H1 (cell line): Measurements from ENCODE around the gene DPY19L1. TPM values are rescaled to one million over a fixed set of nuclear protein-coding genes. Genes with fewer than 3 reads are reported as not detected.

Source experiments
- CTCF ChIA-PET: fragments of 300-600 bp; sonication (Branson Sonifier 250); formaldehyde crosslinking; loops from one replicate; lab custom pipeline; 2021; ENCODE audit not compliant: partially characterized antibody; lab: Charles Lee
- POLR2A ChIA-PET: fragments of 300-600 bp; sonication (Branson Sonifier 250); formaldehyde crosslinking; loops from one replicate; lab custom pipeline; 2021; ENCODE audit warnings: inconsistent platforms; ENCODE audit not compliant: partially characterized antibody; lab: Charles Lee
- DNase-seq, 2 experiments: peaks; one replicate each; pipeline versions ENCODE4 v3.0.0 to v3.0.0-alpha.2; 2010 to 2022; ENCODE audit warnings: low spot score in 2 of 2, low read depth in 1 of 2, mixed read lengths in 1 of 2
- FAIRE-seq: peaks from 2 replicates; lab custom pipeline; 2011; peaks lifted over from hg19 to GRCh38; lab: Jason Lieb, UNC
- H2AFZ ChIP-seq: 2 replicates; pipeline ENCODE4 v1.8.1; 2012; ENCODE audit warnings: low read length, inconsistent platforms
- H2AK5ac ChIP-seq: 2 replicates; pipeline ENCODE4 v1.6.1; 2013; ENCODE audit warnings: low read depth, low read length
- H2BK120ac ChIP-seq: replicated peaks from 2 replicates; pipeline ENCODE3; 2013; ENCODE audit warnings: low read depth, low read length, inconsistent platforms
- H2BK12ac ChIP-seq: 2 replicates; pipeline ENCODE4 v1.6.1; 2013; ENCODE audit warnings: low read depth, low read length
- H2BK15ac ChIP-seq: 2 replicates; pipeline ENCODE4 v1.6.1; 2013; ENCODE audit warnings: low read length
- H2BK20ac ChIP-seq: 2 replicates; pipeline ENCODE4 v1.6.1; 2013; ENCODE audit warnings: low read length
- H2BK5ac ChIP-seq: 2 replicates; pipeline ENCODE4 v1.6.1; 2013; ENCODE audit warnings: low read depth, low read length
- H3K14ac ChIP-seq: 2 replicates; pipeline ENCODE4 v1.6.1; 2013; ENCODE audit warnings: inconsistent platforms; ENCODE audit not compliant: insufficient read length
- H3K18ac ChIP-seq: 2 replicates; pipeline ENCODE4 v1.6.1; 2013; ENCODE audit warnings: low read length; ENCODE audit errors: extremely low read depth
- H3K23ac ChIP-seq: 2 replicates; pipeline ENCODE4 v1.6.1; 2013; ENCODE audit warnings: inconsistent platforms; ENCODE audit not compliant: insufficient read length
- H3K23me2 ChIP-seq: 2 replicates; pipeline ENCODE4 v1.6.1; 2013; ENCODE audit warnings: low read depth, low read length
- H3K27ac ChIP-seq: 2 replicates; pipeline ENCODE4 v1.6.1; 2011; ENCODE audit warnings: low read depth, low read length, inconsistent platforms
- H3K27me3 ChIP-seq, 4 experiments: replicated peaks in 1 of 4; 1 replicate in 1 of 4; 2 replicates in 3 of 4; pipeline versions ENCODE4 v1.6.1 to v1.8.1; 2011 to 2013; ENCODE audit warnings: low read length in 3 of 4, mild to moderate bottlenecking in 3 of 4, inconsistent platforms in 2 of 4, mixed read lengths in 2 of 4, moderate library complexity in 1 of 4; ENCODE audit not compliant: control insufficient read depth in 3 of 4, insufficient read depth in 3 of 4; ENCODE audit errors: extremely low read depth in 1 of 4
- H3K36me3 ChIP-seq, 4 experiments: 2 replicates each; pipeline versions ENCODE4 v1.6.1 to v1.8.1; 2011 to 2013; ENCODE audit warnings: mild to moderate bottlenecking in 4 of 4, low read length in 3 of 4, moderate library complexity in 2 of 4, control low read depth in 1 of 4, inconsistent platforms in 1 of 4; ENCODE audit not compliant: insufficient read depth in 4 of 4, control insufficient read depth in 2 of 4
- H3K4ac ChIP-seq: replicated peaks from 2 replicates; pipeline ENCODE3; 2013; ENCODE audit warnings: low read length, low read depth, mixed read lengths, inconsistent platforms; ENCODE audit not compliant: insufficient read length
- H3K4me1 ChIP-seq, 4 experiments: replicated peaks in 1 of 4; 1 replicate in 1 of 4; 2 replicates in 3 of 4; pipeline versions ENCODE4 v1.6.1 to v1.8.1; 2011 to 2013; ENCODE audit warnings: low read length in 3 of 4, inconsistent platforms in 2 of 4, mixed read lengths in 1 of 4; ENCODE audit not compliant: insufficient read depth in 4 of 4, control insufficient read depth in 3 of 4
- H3K4me2 ChIP-seq, 2 experiments: 2 replicates each; pipeline versions ENCODE4 v1.6.1 to v1.8.1; 2011 to 2013; ENCODE audit warnings: low read depth in 2 of 2, low read length in 2 of 2, control low read depth in 1 of 2, inconsistent platforms in 1 of 2, mild to moderate bottlenecking in 1 of 2; ENCODE audit not compliant: insufficient read depth in 1 of 2
- H3K4me3 ChIP-seq, 4 experiments: fragments of 200-600, 300-600 bp in 1 of 4; sonication (generic), shearing (Covaris generic), sonication (Bioruptor Twin) in 1 of 4; 2 replicates each; pipeline versions ENCODE4 v1.5.1 to v1.8.1; 2011 to 2016; ENCODE audit warnings: low read length in 4 of 4, low read depth in 3 of 4, control low read depth in 2 of 4, inconsistent platforms in 2 of 4, mild to moderate bottlenecking in 2 of 4, mixed read lengths in 1 of 4, moderate library complexity in 1 of 4; ENCODE audit not compliant: insufficient read depth in 2 of 4; ENCODE audit errors: extremely low read depth in 1 of 4
- H3K56ac ChIP-seq: replicated peaks from 2 replicates; pipeline ENCODE3; 2013; ENCODE audit warnings: low read depth, mild to moderate bottlenecking, mixed read lengths, low read length, inconsistent platforms; ENCODE audit not compliant: insufficient read length
- H3K79me1 ChIP-seq: 2 replicates; pipeline ENCODE4 v1.6.1; 2013; ENCODE audit warnings: low read depth, low read length, control low read depth
- H3K79me2 ChIP-seq, 2 experiments: 2 replicates each; pipeline versions ENCODE4 v1.6.1 to v1.8.1; 2012 to 2013; ENCODE audit warnings: low read length in 2 of 2, mild to moderate bottlenecking in 2 of 2, inconsistent platforms in 1 of 2; ENCODE audit not compliant: insufficient read depth in 2 of 2, control insufficient read depth in 1 of 2
- H3K9ac ChIP-seq, 4 experiments: replicated peaks in 1 of 4; 1 replicate in 1 of 4; 2 replicates in 3 of 4; pipeline versions ENCODE4 v1.6.1 to v1.8.1; 2011 to 2013; ENCODE audit warnings: low read depth in 3 of 4, low read length in 3 of 4, control low read depth in 2 of 4, mild to moderate bottlenecking in 2 of 4, moderate library complexity in 2 of 4, inconsistent platforms in 1 of 4; ENCODE audit errors: extremely low read depth in 1 of 4
- H3K9me3 ChIP-seq, 2 experiments: 2 replicates each; pipeline versions ENCODE4 v1.6.1 to v1.8.1; 2012 to 2013; ENCODE audit warnings: mild to moderate bottlenecking in 2 of 2, moderate library complexity in 2 of 2, control low read depth in 1 of 2, inconsistent platforms in 1 of 2, low read depth in 1 of 2, low read length in 1 of 2, mixed read lengths in 1 of 2; ENCODE audit not compliant: insufficient read depth in 2 of 2
- H4K20me1 ChIP-seq, 2 experiments: replicated peaks in 1 of 2; 2 replicates each; pipeline versions ENCODE3 to v1.8.1; 2011 to 2013; ENCODE audit warnings: inconsistent platforms in 2 of 2, low read length in 2 of 2, mild to moderate bottlenecking in 1 of 2; ENCODE audit not compliant: insufficient read depth in 2 of 2, control insufficient read depth in 1 of 2
- H4K5ac ChIP-seq: 2 replicates; pipeline ENCODE4 v1.6.1; 2013; ENCODE audit warnings: low read length, low read depth, mixed read lengths, inconsistent platforms; ENCODE audit not compliant: insufficient read length
- H4K8ac ChIP-seq: 2 replicates; pipeline ENCODE4 v1.8.0; 2013; ENCODE audit warnings: mild to moderate bottlenecking, moderate library complexity, low read length, inconsistent platforms; ENCODE audit not compliant: insufficient read depth; ENCODE audit errors: extremely low read depth
- H4K91ac ChIP-seq: replicated peaks from 2 replicates; pipeline ENCODE3; 2013; ENCODE audit warnings: low read length, mixed read lengths, inconsistent platforms; ENCODE audit not compliant: insufficient read length
- GABPA ChIP-seq: IDR thresholded peaks from 2 replicates; pipeline ENCODE4 v1.6.1; 2011; ENCODE audit warnings: mild to moderate bottlenecking, low read length, moderate library complexity, borderline replicate concordance; ENCODE audit not compliant: insufficient read depth
- SP1 ChIP-seq: IDR thresholded peaks from 2 replicates; pipeline ENCODE4 v1.6.1; 2011; ENCODE audit warnings: low read depth, low read length
- SUZ12 ChIP-seq: fragments of 200-600 bp; sonication (generic); IDR thresholded peaks from 2 replicates; pipeline ENCODE4 v1.6.1; 2012; ENCODE audit warnings: mild to moderate bottlenecking, inconsistent platforms, low read length, moderate library complexity, mixed read lengths
- TAF7 ChIP-seq: optimal IDR thresholded peaks from 2 replicates; pipeline ENCODE3; 2011; ENCODE audit warnings: low read depth, mild to moderate bottlenecking, inconsistent platforms, low read length, moderate library complexity, borderline replicate concordance
- WGBS, 2 experiments: shearing (Covaris generic) in 1 of 2; methylation state at CpG; one replicate each; pipeline versions ENCODE4 v1.1.6 to v1.1.7; 2013 to 2015; ENCODE audit warnings: low lambda C conversion rate in 2 of 2, mixed read lengths in 2 of 2, inconsistent platforms in 1 of 2, low coverage in 1 of 2, missing lambda C conversion rate in 1 of 2; ENCODE audit not compliant: insufficient replicate concordance in 2 of 2, insufficient coverage in 1 of 2, insufficient read length in 1 of 2; ENCODE audit errors: extremely low coverage in 1 of 2, missing lambda C conversion rate in 1 of 2; 5-methylcytosine and 5-hydroxymethylcytosine counted together
- polyA plus RNA-seq, 7 experiments: library from polyadenylated mRNA; depleted of rRNA in 3 of 7; stranded (reverse) in 5 of 7; unstranded in 2 of 7; fragments of >200 nt in 5 of 7; fragments of 200-250 nt in 2 of 7; gene quantifications; 1 replicate in 5 of 7; 2 replicates in 1 of 7; 4 replicates in 1 of 7; pipeline versions ENCODE4 v1.2.1 to v1.2.3, GENCODE V29; 2011 to 2013; ENCODE audit warnings: missing spikeins in 2 of 7, mixed read lengths in 2 of 7
- total RNA-seq: library from RNA; stranded (reverse); fragmentation: NEBNext Ultra II Directional; extraction: Animal tissue kit (Norgen Biotek cat#: 25700); gene quantifications from 2 replicates; pipeline ENCODE4 v1.2.1, GENCODE V29; 2021
- TF ChIP-seq, protein P1 (sequence below): IDR thresholded peaks from 2 replicates; pipeline ENCODE4 v1.6.1; 2012; ENCODE audit warnings: low read length, inconsistent platforms

Gene DPY19L1
- total and polyA plus RNA-seq, 2 of the 8 experiments (the other 6 are each of a cell fraction or from before 2014, with no cell fraction given): 14.1 to 23.3 TPM

DNA sequence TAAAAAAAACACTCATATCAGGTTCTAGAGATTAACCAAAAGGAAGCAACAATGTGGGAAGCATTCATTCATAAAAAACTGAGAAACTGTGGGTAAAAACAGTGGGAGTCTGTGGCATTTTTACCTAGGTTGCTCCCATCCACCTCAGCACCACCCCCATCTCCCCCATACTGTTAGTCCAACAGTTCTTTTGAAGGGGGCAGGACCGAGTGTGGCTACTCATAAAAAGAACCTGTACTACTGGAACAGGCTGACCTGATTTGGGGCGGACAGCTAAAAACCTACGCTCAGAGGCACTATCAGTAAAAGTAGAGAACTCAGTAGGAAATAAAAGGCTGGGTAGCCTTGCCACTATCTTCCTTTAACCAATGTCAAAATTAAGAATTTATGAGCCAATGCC lies 84.5 kb downstream of the DPY19L1 start:
- Histone ChIP-seq H4K20me1 (no peaks in the 10 kb centered on the region), H2BK20ac (no peak overlapping the region), H4K5ac (no peak overlapping the region), H2BK120ac (no peak overlapping the region), H4K8ac (no peak overlapping the region), H2BK15ac (no peak overlapping the region), H2BK5ac (no peak overlapping the region), H3K27me3 (no peaks in the 10 kb centered on the region), H4K91ac (no peak overlapping the region), H3K36me3 (no peaks in the 10 kb centered on the region), H3K79me2 (no peaks in the 10 kb centered on the region), H2AFZ (no peak overlapping the region), H3K9ac (no peak overlapping the region), H3K4me2 (no peak overlapping the region), H3K9me3 (no peaks in the 10 kb centered on the region), H3K56ac (no peak overlapping the region), H2BK12ac (no peak overlapping the region), H3K4ac (no peak overlapping the region), H3K23ac (no peak overlapping the region), H3K4me3 (no peak overlapping the region), H3K4me1 (peaks cover 0 to 3% (median 1%) of the 10 kb centered on the region in 4 experiments; a peak in 3 of 7 replicates), H3K23me2 (no peaks in the 10 kb centered on the region), H3K27ac (no peak overlapping the region), H3K14ac (no peak overlapping the region), H3K18ac (no peak overlapping the region), H2AK5ac (no peak overlapping the region), H3K79me1 (no peaks in the 10 kb centered on the region)
- FAIRE-seq: no peak
- TF ChIP-seq TAF7 (no peak), GABPA (no peak), SUZ12 (no peak), SP1 (no peak)
- TF ChIP-seq, protein P1, sequence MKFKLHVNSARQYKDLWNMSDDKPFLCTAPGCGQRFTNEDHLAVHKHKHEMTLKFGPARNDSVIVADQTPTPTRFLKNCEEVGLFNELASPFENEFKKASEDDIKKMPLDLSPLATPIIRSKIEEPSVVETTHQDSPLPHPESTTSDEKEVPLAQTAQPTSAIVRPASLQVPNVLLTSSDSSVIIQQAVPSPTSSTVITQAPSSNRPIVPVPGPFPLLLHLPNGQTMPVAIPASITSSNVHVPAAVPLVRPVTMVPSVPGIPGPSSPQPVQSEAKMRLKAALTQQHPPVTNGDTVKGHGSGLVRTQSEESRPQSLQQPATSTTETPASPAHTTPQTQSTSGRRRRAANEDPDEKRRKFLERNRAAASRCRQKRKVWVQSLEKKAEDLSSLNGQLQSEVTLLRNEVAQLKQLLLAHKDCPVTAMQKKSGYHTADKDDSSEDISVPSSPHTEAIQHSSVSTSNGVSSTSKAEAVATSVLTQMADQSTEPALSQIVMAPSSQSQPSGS: no peak
- ChIA-PET CTCF (no interaction called here), POLR2A (no interaction called here)
- no peak for DNase-seq
- WGBS, 2 experiments: 78% methylated on average over 3 of the region's 3 CpGs; no CpG with 5 or more reads in 1 of the 2 experiments
